HepG2 (cell line): ENCODE measurements around the gene EMP2. TPM values are rescaled to one million over a fixed set of nuclear protein-coding genes. Genes with fewer than 3 reads are reported as not detected.
A peak's percentile ranks its signal among the peaks of the same experiment; 100 is the strongest.

Experiments used
- ATF6 ChIP-seq: sonication (generic); formaldehyde crosslinking; conservative IDR thresholded peaks from 2 replicates; pipeline ENCODE4 v1.4.0; 2020; ENCODE audit warnings: missing genetic modification reagents
- DPF2 ChIP-seq: sonication (generic); formaldehyde crosslinking; IDR thresholded peaks from 2 replicates; pipeline ENCODE4 v1.4.0; 2020; ENCODE audit warnings: mild to moderate bottlenecking, low read depth, missing genetic modification reagents, borderline replicate concordance
- E2F1 ChIP-seq: sonication (generic); formaldehyde crosslinking; IDR thresholded peaks from 2 replicates; pipeline ENCODE4 v1.5.0; 2020; ENCODE audit warnings: missing genetic modification reagents
- FOXP4 ChIP-seq: sonication (generic); formaldehyde crosslinking; IDR thresholded peaks from 2 replicates; pipeline ENCODE4 v1.4.0; 2020; ENCODE audit warnings: missing genetic modification reagents
- HIVEP1 ChIP-seq: sonication (generic); formaldehyde crosslinking; IDR thresholded peaks from 2 replicates; pipeline ENCODE4 v1.4.0; 2020; ENCODE audit warnings: mild to moderate bottlenecking, missing genetic modification reagents
- HMGA1 ChIP-seq: sonication (generic); formaldehyde crosslinking; conservative IDR thresholded peaks from 2 replicates; pipeline ENCODE4 v1.4.0; 2020; ENCODE audit warnings: missing genetic modification reagents
- MEIS1 ChIP-seq: sonication (generic); formaldehyde crosslinking; IDR thresholded peaks from 2 replicates; pipeline ENCODE4 v1.9.0; 2021; ENCODE audit warnings: mild to moderate bottlenecking, missing genetic modification reagents, moderate library complexity, borderline replicate concordance
- MLXIP ChIP-seq: sonication (generic); formaldehyde crosslinking; IDR thresholded peaks from 2 replicates; pipeline ENCODE4 v1.9.0; 2021; ENCODE audit warnings: missing genetic modification reagents, borderline replicate concordance
- NCOA2 ChIP-seq: sonication (generic); formaldehyde crosslinking; IDR thresholded peaks from 2 replicates; pipeline ENCODE4 v1.8.0; 2022; ENCODE audit warnings: inconsistent platforms
- SATB2 ChIP-seq: sonication (generic); formaldehyde crosslinking; IDR thresholded peaks from 2 replicates; pipeline ENCODE4 v1.5.0; 2020; ENCODE audit warnings: missing genetic modification reagents
- ZBTB14 ChIP-seq: sonication (generic); formaldehyde crosslinking; IDR thresholded peaks from 2 replicates; pipeline ENCODE4 v1.4.0; 2020; ENCODE audit warnings: missing genetic modification reagents
- ZBTB44 ChIP-seq: sonication (generic); formaldehyde crosslinking; IDR thresholded peaks from 2 replicates; pipeline ENCODE4 v1.4.0; 2020; ENCODE audit warnings: missing genetic modification reagents
- ZGPAT ChIP-seq: IDR thresholded peaks from 2 replicates; pipeline ENCODE4 v1.6.1; 2016; ENCODE audit warnings: mild to moderate bottlenecking
- ZNF446 ChIP-seq: sonication (generic); formaldehyde crosslinking; IDR thresholded peaks from 2 replicates; pipeline ENCODE4 v1.5.0; 2020; ENCODE audit warnings: mild to moderate bottlenecking, missing genetic modification reagents
- ZNF546 ChIP-seq: sonication (generic); formaldehyde crosslinking; conservative IDR thresholded peaks from 2 replicates; pipeline ENCODE4 v1.8.1; 2023; ENCODE audit warnings: mild to moderate bottlenecking, missing genetic modification reagents
- polyA plus RNA-seq, 8 experiments: library from polyadenylated mRNA; depleted of rRNA in 3 of 8; stranded (reverse) in 7 of 8; unstranded in 1 of 8; fragments of >200 nt; fragmentation: Illumina TruSeq in 4 of 8; extraction: Trizol in 4 of 8; gene quantifications; 2 replicates each; pipeline versions ENCODE4 v1.2.1 to v1.2.3, GENCODE V29; 2011 to 2016; ENCODE audit warnings: low read depth in 4 of 8, missing spikeins in 1 of 8, mixed read lengths in 1 of 8; ENCODE audit not compliant: insufficient read depth in 1 of 8
- total RNA-seq, 5 experiments: library from RNA; depleted of rRNA; stranded (reverse); fragments of >200 nt; fragmentation: Illumina TruSeq; extraction: Trizol; gene quantifications; 2 replicates each; pipeline ENCODE4 v1.2.3, GENCODE V29; 2016; ENCODE audit warnings: low read depth in 1 of 5

EMP2 gene
- total and polyA plus RNA-seq, 2 of the 13 experiments (the other 11 are each of a cell fraction or from before 2014, with no cell fraction given) = 24.6 to 91.2 TPM

- TF ChIP-seq ZBTB14 (CRISPR knock-in tag) (no peak), DPF2 (CRISPR knock-in tag) (peak; percentile 25; the same call in 1 of the 2 replicates), HIVEP1 (CRISPR knock-in tag) (peak; percentile 49), ATF6 (CRISPR knock-in tag) (no peak), ZNF446 (CRISPR knock-in tag) (0 out of 2 replicates have a peak, but pooled peaks have one; percentile 26), NCOA2 (peak; percentile 63), FOXP4 (CRISPR knock-in tag) (peak; percentile 51; the same call in 1 of the 2 replicates), SATB2 (CRISPR knock-in tag) (0 out of 2 replicates have a peak, but pooled peaks have one; percentile 31), E2F1 (CRISPR knock-in tag) (no peak; the same call in 1 of the 2 replicates), HMGA1 (CRISPR knock-in tag) (no peak), ZBTB44 (CRISPR knock-in tag) (no peak), MEIS1 (CRISPR knock-in tag) (no peak), ZNF546 (CRISPR knock-in tag) (no peak), ZGPAT (peak; percentile 73), MLXIP (CRISPR knock-in tag) (no peak)
These were observed 1.7 kb downstream of the EMP2 start (continued) for GRCh38 chr16:10578474-10579316.
